OCI-LY1 (cell line): ENCODE measurements around the gene FAF1.

Source experiments
- EZH2 ChIP-seq: fragments of 200-600 bp; sonication (generic), shearing (Covaris generic); IDR thresholded peaks from 2 replicates; pipeline ENCODE4 v1.8.0; 2017; ENCODE audit warnings: borderline replicate concordance, mixed run types, mild to moderate bottlenecking, antibody characterized with exemption, low read length, moderate library complexity, mixed read lengths
- TF ChIP-seq, protein P1 (sequence below): fragments of 200-600 bp; sonication (generic), shearing (Covaris generic); IDR thresholded peaks from 2 replicates; pipeline ENCODE4 v1.5.1; 2017; ENCODE audit warnings: mild to moderate bottlenecking, antibody characterized with exemption, low read length, moderate library complexity, mixed read lengths

- TF ChIP-seq, protein P1, sequence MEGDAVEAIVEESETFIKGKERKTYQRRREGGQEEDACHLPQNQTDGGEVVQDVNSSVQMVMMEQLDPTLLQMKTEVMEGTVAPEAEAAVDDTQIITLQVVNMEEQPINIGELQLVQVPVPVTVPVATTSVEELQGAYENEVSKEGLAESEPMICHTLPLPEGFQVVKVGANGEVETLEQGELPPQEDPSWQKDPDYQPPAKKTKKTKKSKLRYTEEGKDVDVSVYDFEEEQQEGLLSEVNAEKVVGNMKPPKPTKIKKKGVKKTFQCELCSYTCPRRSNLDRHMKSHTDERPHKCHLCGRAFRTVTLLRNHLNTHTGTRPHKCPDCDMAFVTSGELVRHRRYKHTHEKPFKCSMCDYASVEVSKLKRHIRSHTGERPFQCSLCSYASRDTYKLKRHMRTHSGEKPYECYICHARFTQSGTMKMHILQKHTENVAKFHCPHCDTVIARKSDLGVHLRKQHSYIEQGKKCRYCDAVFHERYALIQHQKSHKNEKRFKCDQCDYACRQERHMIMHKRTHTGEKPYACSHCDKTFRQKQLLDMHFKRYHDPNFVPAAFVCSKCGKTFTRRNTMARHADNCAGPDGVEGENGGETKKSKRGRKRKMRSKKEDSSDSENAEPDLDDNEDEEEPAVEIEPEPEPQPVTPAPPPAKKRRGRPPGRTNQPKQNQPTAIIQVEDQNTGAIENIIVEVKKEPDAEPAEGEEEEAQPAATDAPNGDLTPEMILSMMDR, result no peak
- TF ChIP-seq EZH2, result no peak
These were observed 9.8 kb upstream of the FAF1 start, which contains the start of gene CDKN2C for GRCh38 chr1:50969611-50970508.
